SK-N-SH (cell line): ENCODE measurements around the gene BRINP3. TPM values are rescaled to one million over a fixed set of nuclear protein-coding genes. Genes with fewer than 3 reads are reported as not detected.

ENCODE experiments used
- CTCF ChIA-PET: fragments of 300-600, 350-600 bp; formaldehyde crosslinking; extraction: SDS; loops from one replicate; lab custom pipeline; 2021; lab: Yijun Ruan, JAX
- POLR2A ChIA-PET: fragments of 350-600 bp; sonication (Branson Sonifier 250); formaldehyde crosslinking; extraction: SDS; loops from one replicate; lab custom pipeline; 2020; ENCODE audit warnings: antibody characterized with exemption, inconsistent platforms; lab: Yijun Ruan, JAX
- DNase-seq: peaks from one replicate; pipeline ENCODE4 v3.0.0; 2012
- H2AFZ ChIP-seq: fragments of 200-600 bp; sonication (generic); 2 replicates; pipeline ENCODE4 v1.8.1; 2016; ENCODE audit warnings: antibody characterized with exemption, mild to moderate bottlenecking, low read depth
- H3F3A ChIP-seq: fragments of 200-600 bp; sonication (generic); replicated peaks from 2 replicates; pipeline ENCODE3; 2016; ENCODE audit warnings: antibody characterized with exemption, mild to moderate bottlenecking; ENCODE audit not compliant: insufficient read depth
- H3K27ac ChIP-seq, 2 experiments: fragments of 200-500 bp in 1 of 2; fragments of 200-600 bp in 1 of 2; sonication (Bioruptor generic) in 1 of 2; sonication (generic), shearing (Covaris generic) in 1 of 2; 2 replicates each; pipeline versions ENCODE4 v1.5.1 to v1.6.1; 2014 to 2016; ENCODE audit warnings: low read depth in 2 of 2, inconsistent platforms in 1 of 2, low read length in 1 of 2, mild to moderate bottlenecking in 1 of 2, mixed read lengths in 1 of 2
- H3K27me3 ChIP-seq: fragments of 200-600 bp; sonication (generic), shearing (Covaris generic); 2 replicates; pipeline ENCODE4 v1.6.1; 2016; ENCODE audit warnings: mixed run types; ENCODE audit not compliant: insufficient read depth
- H3K36me3 ChIP-seq, 2 experiments: fragments of 200-500 bp in 1 of 2; fragments of 200-600 bp in 1 of 2; sonication (Bioruptor generic) in 1 of 2; sonication (generic) in 1 of 2; replicated peaks in 1 of 2; 2 replicates each; pipeline versions ENCODE3 to v1.5.1; 2014 to 2016; ENCODE audit warnings: low read length in 1 of 2, mild to moderate bottlenecking in 1 of 2; ENCODE audit not compliant: insufficient read depth in 2 of 2, control insufficient read depth in 1 of 2
- H3K4me1 ChIP-seq, 2 experiments: fragments of 200-500 bp in 1 of 2; fragments of 200-600 bp in 1 of 2; sonication (Bioruptor generic) in 1 of 2; sonication (generic), shearing (Covaris generic) in 1 of 2; 2 replicates each; pipeline versions ENCODE4 v1.5.1 to v1.6.1; 2014 to 2016; ENCODE audit warnings: low read depth in 1 of 2, low read length in 1 of 2, mixed run types in 1 of 2; ENCODE audit not compliant: insufficient read depth in 2 of 2, control insufficient read depth in 1 of 2
- H3K4me2 ChIP-seq: fragments of 200-600 bp; sonication (generic), shearing (Covaris generic); 2 replicates; pipeline ENCODE4 v1.6.1; 2017; ENCODE audit warnings: mixed run types
- H3K4me3 ChIP-seq, 2 experiments: fragments of 200-500 bp in 1 of 2; fragments of 200-600 bp in 1 of 2; sonication (Bioruptor generic) in 1 of 2; sonication (generic), shearing (Covaris generic) in 1 of 2; 2 replicates each; pipeline versions ENCODE4 v1.5.1 to v1.8.1; 2014 to 2016; ENCODE audit warnings: low read depth in 2 of 2, inconsistent platforms in 1 of 2, low read length in 1 of 2, mild to moderate bottlenecking in 1 of 2, mixed read lengths in 1 of 2, moderate library complexity in 1 of 2
- H3K79me2 ChIP-seq: fragments of 200-600 bp; sonication (generic); 2 replicates; pipeline ENCODE4 v1.8.1; 2017; ENCODE audit warnings: mild to moderate bottlenecking; ENCODE audit not compliant: insufficient read depth
- H3K9ac ChIP-seq: fragments of 200-600 bp; sonication (generic); 2 replicates; pipeline ENCODE4 v1.6.1; 2017; ENCODE audit warnings: mixed run types
- H3K9me2 ChIP-seq: fragments of 200-600 bp; sonication (generic); 2 replicates; pipeline ENCODE4 v1.6.1; 2017; ENCODE audit warnings: mixed run types
- H3K9me3 ChIP-seq: fragments of 200-600 bp; sonication (generic); 2 replicates; pipeline ENCODE4 v1.6.1; 2017; ENCODE audit warnings: mixed run types, mild to moderate bottlenecking, moderate library complexity
- H4K20me1 ChIP-seq: fragments of 200-600 bp; sonication (generic); 2 replicates; pipeline ENCODE4 v1.6.1; 2017; ENCODE audit warnings: mild to moderate bottlenecking, mixed run types; ENCODE audit not compliant: insufficient read depth
- CHD2 ChIP-seq: fragments of 150-350 bp; IDR thresholded peaks from 2 replicates; pipeline ENCODE4 v1.6.1; 2018; ENCODE audit warnings: low read length; ENCODE audit not compliant: partially characterized antibody
- ELF1 ChIP-seq: IDR thresholded peaks from 2 replicates; pipeline ENCODE4 v1.4.0; 2012
- EP300 ChIP-seq, 2 experiments: IDR thresholded peaks; 2 replicates each; pipeline versions ENCODE4 v1.4.0 to v1.6.1; 2012; ENCODE audit warnings: borderline replicate concordance in 1 of 2, low read depth in 1 of 2, low read length in 1 of 2
- GABPA ChIP-seq: IDR thresholded peaks from 2 replicates; pipeline ENCODE4 v1.4.0; 2012; ENCODE audit warnings: low read depth, mild to moderate bottlenecking
- GATA2 ChIP-seq: sonication (generic); formaldehyde crosslinking; IDR thresholded peaks from 2 replicates; pipeline ENCODE4 v1.5.0; 2020; ENCODE audit warnings: mild to moderate bottlenecking, missing genetic modification reagents
- JUND ChIP-seq: IDR thresholded peaks from 2 replicates; pipeline ENCODE4 v1.4.0; 2012
- NRF1 ChIP-seq: IDR thresholded peaks from 2 replicates; pipeline ENCODE4 v1.6.1; 2012; ENCODE audit warnings: low read depth, mild to moderate bottlenecking, low read length
- RFX5 ChIP-seq: IDR thresholded peaks from 2 replicates; pipeline ENCODE4 v1.6.1; 2012; ENCODE audit warnings: mild to moderate bottlenecking, improper control_type of control experiment, low read length
- RXRA ChIP-seq: IDR thresholded peaks from 2 replicates; pipeline ENCODE4 v1.4.0; 2012; ENCODE audit warnings: low read depth, mild to moderate bottlenecking, borderline replicate concordance
- SIN3A ChIP-seq: IDR thresholded peaks from 2 replicates; pipeline ENCODE4 v1.6.1; 2012; ENCODE audit warnings: low read depth, mild to moderate bottlenecking, low read length, moderate library complexity, borderline replicate concordance
- TAF1 ChIP-seq: IDR thresholded peaks from 2 replicates; pipeline ENCODE4 v1.6.1; 2012; ENCODE audit warnings: low read depth, mild to moderate bottlenecking, low read length, moderate library complexity, borderline replicate concordance
- ZBTB33 ChIP-seq: IDR thresholded peaks from 2 replicates; pipeline ENCODE4 v1.4.0; 2012; ENCODE audit warnings: low read depth, borderline replicate concordance
- WGBS: methylation state at CpG from one replicate; pipeline ENCODE4 v1.1.6; 2017; ENCODE audit warnings: low lambda C conversion rate; 5-methylcytosine and 5-hydroxymethylcytosine counted together
- polyA plus RNA-seq, 3 experiments: library from polyadenylated mRNA; depleted of rRNA; stranded (reverse); fragments of >200 nt; gene quantifications; 2 replicates each; pipeline ENCODE4 v1.2.3, GENCODE V29; 2012
- TF ChIP-seq, protein P1 (sequence below): IDR thresholded peaks from 2 replicates; pipeline ENCODE4 v1.6.1; 2012; ENCODE audit warnings: mild to moderate bottlenecking, low read depth, low read length, moderate library complexity
- TF ChIP-seq, protein P2 (sequence below): fragments of 150-350 bp; IDR thresholded peaks from 2 replicates; pipeline ENCODE4 v1.6.1; 2017; ENCODE audit warnings: antibody characterized with exemption, low read length, low read depth, borderline replicate concordance
- TF ChIP-seq, protein P3 (sequence below): IDR thresholded peaks from 2 replicates; pipeline ENCODE4 v1.4.0; 2012; ENCODE audit warnings: low read depth, borderline replicate concordance

The BRINP3 gene
- polyA plus RNA-seq, 1 of the 3 experiments (the other 2 are of a cell fraction): not detected

- H3K4me2 ChIP-seq: no peak overlapping the region
- ChIA-PET POLR2A (no interaction called here), CTCF (interaction anchor here (0.6 kb wide), 1 partner anchor 284 kb away, joined by 3 read pairs; no protein-coding TSS in a partner anchor)
- no peak overlapping the region for H3K4me3 ChIP-seq
- H3K36me3 ChIP-seq: no peaks in the 10 kb centered on the region
- H3K9me2 ChIP-seq: no peaks in the 10 kb centered on the region
- H3K9ac ChIP-seq: no peak overlapping the region
- WGBS: 86% methylated on average over 2 of the region's 2 CpGs
- no peak overlapping the region for H3K27ac ChIP-seq
- no peaks in the 10 kb centered on the region for H3F3A ChIP-seq
- TF ChIP-seq, protein P1, sequence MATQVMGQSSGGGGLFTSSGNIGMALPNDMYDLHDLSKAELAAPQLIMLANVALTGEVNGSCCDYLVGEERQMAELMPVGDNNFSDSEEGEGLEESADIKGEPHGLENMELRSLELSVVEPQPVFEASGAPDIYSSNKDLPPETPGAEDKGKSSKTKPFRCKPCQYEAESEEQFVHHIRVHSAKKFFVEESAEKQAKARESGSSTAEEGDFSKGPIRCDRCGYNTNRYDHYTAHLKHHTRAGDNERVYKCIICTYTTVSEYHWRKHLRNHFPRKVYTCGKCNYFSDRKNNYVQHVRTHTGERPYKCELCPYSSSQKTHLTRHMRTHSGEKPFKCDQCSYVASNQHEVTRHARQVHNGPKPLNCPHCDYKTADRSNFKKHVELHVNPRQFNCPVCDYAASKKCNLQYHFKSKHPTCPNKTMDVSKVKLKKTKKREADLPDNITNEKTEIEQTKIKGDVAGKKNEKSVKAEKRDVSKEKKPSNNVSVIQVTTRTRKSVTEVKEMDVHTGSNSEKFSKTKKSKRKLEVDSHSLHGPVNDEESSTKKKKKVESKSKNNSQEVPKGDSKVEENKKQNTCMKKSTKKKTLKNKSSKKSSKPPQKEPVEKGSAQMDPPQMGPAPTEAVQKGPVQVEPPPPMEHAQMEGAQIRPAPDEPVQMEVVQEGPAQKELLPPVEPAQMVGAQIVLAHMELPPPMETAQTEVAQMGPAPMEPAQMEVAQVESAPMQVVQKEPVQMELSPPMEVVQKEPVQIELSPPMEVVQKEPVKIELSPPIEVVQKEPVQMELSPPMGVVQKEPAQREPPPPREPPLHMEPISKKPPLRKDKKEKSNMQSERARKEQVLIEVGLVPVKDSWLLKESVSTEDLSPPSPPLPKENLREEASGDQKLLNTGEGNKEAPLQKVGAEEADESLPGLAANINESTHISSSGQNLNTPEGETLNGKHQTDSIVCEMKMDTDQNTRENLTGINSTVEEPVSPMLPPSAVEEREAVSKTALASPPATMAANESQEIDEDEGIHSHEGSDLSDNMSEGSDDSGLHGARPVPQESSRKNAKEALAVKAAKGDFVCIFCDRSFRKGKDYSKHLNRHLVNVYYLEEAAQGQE: no peak
- no peak for TF ChIP-seq ZBTB33
- TF ChIP-seq TAF1: no peak
- TF ChIP-seq JUND: no peak
- TF ChIP-seq RFX5: no peak
- TF ChIP-seq, protein P2, sequence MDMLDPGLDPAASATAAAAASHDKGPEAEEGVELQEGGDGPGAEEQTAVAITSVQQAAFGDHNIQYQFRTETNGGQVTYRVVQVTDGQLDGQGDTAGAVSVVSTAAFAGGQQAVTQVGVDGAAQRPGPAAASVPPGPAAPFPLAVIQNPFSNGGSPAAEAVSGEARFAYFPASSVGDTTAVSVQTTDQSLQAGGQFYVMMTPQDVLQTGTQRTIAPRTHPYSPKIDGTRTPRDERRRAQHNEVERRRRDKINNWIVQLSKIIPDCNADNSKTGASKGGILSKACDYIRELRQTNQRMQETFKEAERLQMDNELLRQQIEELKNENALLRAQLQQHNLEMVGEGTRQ: no peak
- TF ChIP-seq CHD2: no peak
- no peak for TF ChIP-seq NRF1
- no peak for TF ChIP-seq GATA2 (CRISPR knock-in tag)
- no peak for TF ChIP-seq ELF1
- H2AFZ ChIP-seq: no peak overlapping the region
- no peak for DNase-seq
- no peaks in the 10 kb centered on the region for H3K27me3 ChIP-seq
- H3K79me2 ChIP-seq: no peaks in the 10 kb centered on the region
- H3K9me3 ChIP-seq: no peaks in the 10 kb centered on the region
- H4K20me1 ChIP-seq: no peaks in the 10 kb centered on the region
- H3K4me1 ChIP-seq: no peaks in the 10 kb centered on the region
Measured at GRCh38 chr1:190066011-190066410, 411.7 kb downstream of the BRINP3 start.

DNA sequence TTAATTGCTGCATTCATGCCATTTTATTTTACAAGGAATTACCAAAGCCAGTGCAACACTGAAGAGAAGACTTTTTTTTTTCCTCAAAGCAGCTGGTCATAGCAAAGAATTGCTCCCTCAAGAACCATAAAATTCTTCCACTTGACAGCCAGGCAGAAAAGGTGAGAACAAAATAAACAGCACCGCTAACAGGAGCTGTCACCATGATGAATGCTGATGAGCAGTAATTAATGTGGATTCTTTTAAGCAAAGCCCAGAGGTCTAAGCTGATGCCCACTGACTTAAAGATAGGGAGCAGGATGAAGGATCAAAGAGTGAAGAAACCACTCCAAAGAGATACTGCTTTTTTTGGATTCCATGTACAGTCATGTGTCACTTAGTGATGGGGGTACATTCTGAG lies 428.4 kb downstream of the BRINP3 start:
- Histone ChIP-seq H3K9me3 (no peaks in the 10 kb centered on the region), H2AFZ (no peak overlapping the region), H3K79me2 (no peaks in the 10 kb centered on the region), H3K36me3 (no peaks in the 10 kb centered on the region), H3K27ac (no peak overlapping the region), H4K20me1 (no peaks in the 10 kb centered on the region), H3K9me2 (no peaks in the 10 kb centered on the region), H3K4me3 (no peak overlapping the region), H3K27me3 (no peaks in the 10 kb centered on the region), H3K9ac (no peak overlapping the region), H3K4me1 (no peaks in the 10 kb centered on the region; a peak in 1 of 4 replicates), H3K4me2 (no peak overlapping the region), H3F3A (no peaks in the 10 kb centered on the region)
- DNase-seq: no peak
- ChIA-PET CTCF (interaction anchor here (1.2 kb wide), 1 partner anchor 14 kb away, joined by 3 read pairs; no protein-coding TSS in a partner anchor), POLR2A (no interaction called here)
- 100% methylated on average over 1 of the region's 1 CpG for WGBS
- TF ChIP-seq RXRA (no peak), EP300 (IDR thresholded peaks at IDR 0.05; ENCODE audit: borderline replicate concordance in 1 of 2, low read depth in 1 of 2, low read length in 1 of 2) (no peak), GABPA (no peak), SIN3A (no peak)
- TF ChIP-seq, protein P2: no peak
- TF ChIP-seq, protein P3, sequence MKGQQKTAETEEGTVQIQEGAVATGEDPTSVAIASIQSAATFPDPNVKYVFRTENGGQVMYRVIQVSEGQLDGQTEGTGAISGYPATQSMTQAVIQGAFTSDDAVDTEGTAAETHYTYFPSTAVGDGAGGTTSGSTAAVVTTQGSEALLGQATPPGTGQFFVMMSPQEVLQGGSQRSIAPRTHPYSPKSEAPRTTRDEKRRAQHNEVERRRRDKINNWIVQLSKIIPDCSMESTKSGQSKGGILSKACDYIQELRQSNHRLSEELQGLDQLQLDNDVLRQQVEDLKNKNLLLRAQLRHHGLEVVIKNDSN: no peak
- TF ChIP-seq, protein P1: no peak
